ENCODE results near the gene OBSCN.

- TF ChIP-seq CTCF (IDR thresholded peaks at IDR 0.05), result no peak
- TF ChIP-seq EP300 (IDR thresholded peaks at IDR 0.05), result no peak
- TF ChIP-seq POLR2A (IDR thresholded peaks at IDR 0.05), result no peak
Observed at GRCh38 chr1:228391411-228392020, 183.7 kb downstream of the OBSCN start.

Measured in sigmoid colon (tissue), 4 donors.